ENCODE results near the gene ZSWIM5.
"Not testable (repeated sequence)": the region's sequence is repeated elsewhere in the genome, so short reads cannot be mapped to it uniquely, and the experiment has no call there.

The ZSWIM5 gene

DNA sequence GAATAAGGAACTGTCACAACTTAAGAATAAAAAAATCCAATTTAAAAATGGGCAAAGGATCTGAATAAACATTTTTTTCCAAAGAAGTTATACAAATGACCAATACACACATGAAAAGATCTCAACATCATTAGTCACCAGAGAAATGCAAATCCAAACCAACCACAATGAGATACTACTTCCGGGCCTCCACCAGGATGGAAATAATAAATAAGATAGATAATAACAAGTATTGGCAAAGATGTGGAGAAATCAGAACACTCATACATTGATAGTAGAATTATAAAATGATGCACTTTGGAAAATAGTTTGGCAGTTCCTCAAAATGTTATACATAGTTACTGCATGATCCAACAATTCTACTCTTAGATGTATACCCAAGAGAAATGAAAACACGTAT, 18.7 kb downstream of the ZSWIM5 start:
- H2AFZ ChIP-seq (ENCODE audit: low read depth, low read length), result no peak overlapping the region
- H3K36me3 ChIP-seq (ENCODE audit: insufficient read depth, low read length), result no peaks in the 10 kb centered on the region
- no peaks in the 10 kb centered on the region for H3K9me3 ChIP-seq (ENCODE audit: low read length)
- no peaks in the 10 kb centered on the region for H3K4me1 ChIP-seq (ENCODE audit: insufficient read depth, low read length)
- no peak overlapping the region for H3K4me3 ChIP-seq (ENCODE audit: low read length)
- no peaks in the 10 kb centered on the region for H3K27me3 ChIP-seq (ENCODE audit: insufficient read depth, low read length)

DNA sequence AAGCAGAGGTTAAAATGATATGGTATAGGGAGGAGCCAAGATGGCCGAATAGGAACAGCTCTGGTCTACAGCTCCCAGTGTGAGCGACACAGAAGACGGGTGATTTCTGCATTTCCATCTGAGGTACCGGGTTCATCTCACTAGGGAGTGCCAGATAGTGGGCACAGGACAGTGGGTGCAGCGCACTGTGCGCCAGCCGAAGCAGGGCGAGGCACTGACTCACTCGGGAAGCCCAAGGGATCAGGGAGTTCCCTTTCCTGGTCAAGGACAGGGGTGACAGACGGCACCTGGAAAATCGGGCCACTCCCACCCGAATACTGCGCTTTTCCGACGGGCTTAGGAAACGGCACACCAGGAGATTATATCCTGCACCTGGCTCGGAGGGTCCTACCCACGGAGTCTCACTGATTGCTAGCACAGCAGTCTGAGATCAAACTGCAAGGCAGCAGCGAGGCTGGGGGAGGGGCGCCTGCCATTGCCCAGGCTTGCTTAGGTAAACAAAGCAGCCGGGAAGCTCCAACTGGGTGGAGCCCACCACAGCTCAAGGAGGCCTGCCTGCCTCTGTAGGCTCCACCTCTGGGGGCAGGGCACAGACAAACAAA, 26.4 kb downstream of the ZSWIM5 start:
- not testable (repeated sequence) for H3K36me3 ChIP-seq (ENCODE audit: insufficient read depth, low read length); H3K9me3 ChIP-seq (ENCODE audit: low read length); H3K27me3 ChIP-seq (ENCODE audit: insufficient read depth, low read length); H2AFZ ChIP-seq (ENCODE audit: low read depth, low read length); H3K4me3 ChIP-seq (ENCODE audit: low read length); H3K4me1 ChIP-seq (ENCODE audit: insufficient read depth, low read length)

DNA sequence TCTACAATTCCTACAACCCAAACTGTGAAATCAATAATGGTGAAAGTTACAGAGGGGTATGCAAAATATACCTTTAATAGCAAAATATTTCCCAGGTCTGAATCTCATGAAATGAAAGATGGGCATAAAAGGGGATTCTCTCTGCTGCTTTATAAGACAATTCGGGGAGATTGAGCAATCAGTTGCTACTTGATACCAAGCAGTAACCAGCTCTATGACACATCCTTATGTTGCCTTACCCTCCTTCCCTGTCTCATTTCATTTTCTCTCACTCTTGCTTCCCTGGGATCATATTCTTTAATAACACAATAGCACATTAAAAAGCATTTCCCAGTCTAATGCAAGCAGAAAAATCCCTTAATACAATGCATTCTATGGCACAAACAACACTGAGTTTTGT, 29.0 kb downstream of the ZSWIM5 start:
- no peak overlapping the region for H3K4me3 ChIP-seq (ENCODE audit: low read length)

DNA sequence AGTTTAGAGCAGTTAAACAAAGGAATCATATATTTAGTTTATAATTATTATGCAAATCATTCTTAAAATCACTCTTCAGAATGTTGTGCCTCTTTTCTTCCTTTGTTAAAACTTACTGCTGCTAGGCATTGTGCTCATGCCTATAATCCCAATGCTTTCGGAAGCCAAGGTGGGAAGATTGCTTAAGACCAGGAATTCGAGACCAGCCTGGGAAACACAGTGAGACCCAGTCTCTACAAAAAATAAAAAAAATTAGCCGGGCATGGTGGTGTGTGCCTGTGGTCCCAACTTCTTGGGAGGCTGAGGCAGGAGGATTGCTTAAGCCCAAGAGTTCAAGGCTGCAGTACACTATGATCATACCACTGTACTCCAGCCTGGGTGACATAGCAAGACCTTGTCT, 33.6 kb downstream of the ZSWIM5 start:
- H3K9me3 ChIP-seq (ENCODE audit: low read length), result no peaks in the 10 kb centered on the region
- no peaks in the 10 kb centered on the region for H3K36me3 ChIP-seq (ENCODE audit: insufficient read depth, low read length)
- no peak overlapping the region for H2AFZ ChIP-seq (ENCODE audit: low read depth, low read length)

More for the DNA sequence above, 29.0 kb downstream of the ZSWIM5 start:
- Histone ChIP-seq H3K36me3 (ENCODE audit: insufficient read depth, low read length) (no peaks in the 10 kb centered on the region), H3K27me3 (ENCODE audit: insufficient read depth, low read length) (no peaks in the 10 kb centered on the region), H3K9me3 (ENCODE audit: low read length) (no peaks in the 10 kb centered on the region), H2AFZ (ENCODE audit: low read depth, low read length) (no peak overlapping the region), H3K4me1 (ENCODE audit: insufficient read depth, low read length) (no peaks in the 10 kb centered on the region)

DNA sequence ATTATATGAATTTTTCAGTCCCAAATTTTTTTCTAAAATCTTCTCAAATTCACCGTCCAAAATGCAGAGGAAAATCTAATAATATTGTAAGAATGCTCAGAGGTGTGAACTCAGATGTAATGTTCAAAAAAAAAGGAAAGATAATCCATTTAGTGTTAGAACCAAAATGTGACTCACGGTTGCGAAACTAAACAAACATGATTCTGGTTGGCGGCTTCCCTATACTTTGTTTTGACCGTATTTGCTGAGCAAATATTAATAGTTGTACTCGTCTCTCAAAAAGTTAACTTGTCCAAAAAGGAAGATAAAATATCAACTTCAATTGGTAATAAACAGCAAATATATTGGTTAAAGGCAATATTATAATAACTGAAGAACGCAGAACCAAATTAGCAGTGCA, 34.4 kb downstream of the ZSWIM5 start:
- H2AFZ ChIP-seq (ENCODE audit: low read depth, low read length), result no peak overlapping the region
- H3K27me3 ChIP-seq (ENCODE audit: insufficient read depth, low read length), result no peaks in the 10 kb centered on the region
- H3K4me3 ChIP-seq (ENCODE audit: low read length), result no peak overlapping the region
- no peaks in the 10 kb centered on the region for H3K36me3 ChIP-seq (ENCODE audit: insufficient read depth, low read length)
- no peaks in the 10 kb centered on the region for H3K9me3 ChIP-seq (ENCODE audit: low read length)
- H3K4me1 ChIP-seq (ENCODE audit: insufficient read depth, low read length), result no peaks in the 10 kb centered on the region

More for the DNA sequence above, 33.6 kb downstream of the ZSWIM5 start:
- H3K4me1 ChIP-seq (ENCODE audit: insufficient read depth, low read length), result no peaks in the 10 kb centered on the region
- H3K4me3 ChIP-seq (ENCODE audit: low read length), result no peak overlapping the region
- no peaks in the 10 kb centered on the region for H3K27me3 ChIP-seq (ENCODE audit: insufficient read depth, low read length)

DNA sequence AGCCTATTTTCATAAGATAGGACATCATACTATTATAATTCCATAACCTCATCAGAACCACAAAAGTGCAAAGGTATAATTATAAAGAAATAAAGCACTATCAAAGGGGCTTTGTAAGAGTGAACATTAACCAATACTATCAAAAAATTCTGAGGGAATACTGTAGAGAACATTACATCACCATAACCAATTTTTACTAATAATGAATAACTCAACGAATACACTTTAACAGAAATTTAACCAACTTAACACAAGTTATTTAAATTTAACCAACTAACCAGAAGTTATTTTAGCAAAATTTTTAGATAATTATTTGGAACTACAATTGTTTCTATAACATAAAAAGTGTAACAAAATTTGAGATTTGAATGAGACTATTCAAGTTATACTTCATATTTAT, 34.8 kb downstream of the ZSWIM5 start:
- no peaks in the 10 kb centered on the region for H3K27me3 ChIP-seq (ENCODE audit: insufficient read depth, low read length)
- no peaks in the 10 kb centered on the region for H3K4me1 ChIP-seq (ENCODE audit: insufficient read depth, low read length)
- no peaks in the 10 kb centered on the region for H3K9me3 ChIP-seq (ENCODE audit: low read length)
- no peaks in the 10 kb centered on the region for H3K36me3 ChIP-seq (ENCODE audit: insufficient read depth, low read length)
- H2AFZ ChIP-seq (ENCODE audit: low read depth, low read length), result no peak overlapping the region
- H3K4me3 ChIP-seq (ENCODE audit: low read length), result no peak overlapping the region

DNA sequence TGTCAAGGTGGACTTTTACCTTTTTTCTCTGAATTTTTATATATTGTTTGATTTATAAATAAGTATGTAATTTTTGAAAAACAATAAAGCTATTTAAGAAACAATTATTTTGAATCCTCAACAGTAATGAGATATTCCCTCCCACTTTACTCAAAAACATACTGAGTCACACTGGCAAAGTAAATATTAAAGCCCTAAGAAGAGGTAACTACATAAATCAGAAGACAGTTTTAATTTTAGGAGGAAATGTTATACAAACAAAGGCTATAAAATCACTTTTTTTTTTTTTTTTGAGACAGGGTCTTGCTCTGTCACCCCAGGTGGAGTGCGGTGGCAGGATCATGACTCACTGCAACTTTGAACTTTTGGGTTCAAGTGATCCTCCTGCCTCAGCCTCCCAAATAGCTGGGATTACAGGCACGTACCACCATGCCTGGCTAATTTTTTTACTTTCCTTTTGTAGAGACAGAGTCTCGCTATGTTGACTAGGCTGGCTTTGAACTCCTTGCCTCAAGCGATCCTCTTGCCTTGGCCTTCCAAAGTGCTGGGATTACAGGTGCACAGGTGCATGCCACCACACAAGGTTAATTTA, 36.2 kb downstream of the ZSWIM5 start:
- H3K36me3 ChIP-seq (ENCODE audit: insufficient read depth, low read length), result no peaks in the 10 kb centered on the region
- H3K4me1 ChIP-seq (ENCODE audit: insufficient read depth, low read length), result no peaks in the 10 kb centered on the region

DNA sequence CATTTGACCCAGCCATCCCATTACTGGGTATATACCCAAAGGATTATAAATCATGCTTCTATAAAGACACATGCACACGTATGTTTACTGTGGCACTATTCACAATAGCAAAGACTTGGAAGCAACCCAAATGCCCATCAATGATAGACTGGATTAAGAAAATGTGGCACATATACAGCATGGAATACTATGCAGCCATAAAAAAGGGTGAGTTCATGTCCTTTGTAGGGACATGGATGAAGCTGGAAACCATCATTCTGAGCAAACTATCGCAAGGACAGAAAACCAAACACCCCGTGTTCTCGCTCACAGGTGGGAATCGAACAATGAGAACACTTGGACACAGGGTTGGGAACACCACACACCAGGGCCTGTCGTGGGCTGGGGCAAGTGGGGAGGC, 38.5 kb downstream of the ZSWIM5 start:
- not testable (repeated sequence) for H3K4me3 ChIP-seq (ENCODE audit: low read length); H3K27me3 ChIP-seq (ENCODE audit: insufficient read depth, low read length); H2AFZ ChIP-seq (ENCODE audit: low read depth, low read length); H3K9me3 ChIP-seq (ENCODE audit: low read length); H3K36me3 ChIP-seq (ENCODE audit: insufficient read depth, low read length); H3K4me1 ChIP-seq (ENCODE audit: insufficient read depth, low read length)

More for the DNA sequence above, 36.2 kb downstream of the ZSWIM5 start:
- Histone ChIP-seq H2AFZ (ENCODE audit: low read depth, low read length) (no peak overlapping the region), H3K9me3 (ENCODE audit: low read length) (no peaks in the 10 kb centered on the region), H3K27me3 (ENCODE audit: insufficient read depth, low read length) (no peaks in the 10 kb centered on the region), H3K4me3 (ENCODE audit: low read length) (no peak overlapping the region)

DNA sequence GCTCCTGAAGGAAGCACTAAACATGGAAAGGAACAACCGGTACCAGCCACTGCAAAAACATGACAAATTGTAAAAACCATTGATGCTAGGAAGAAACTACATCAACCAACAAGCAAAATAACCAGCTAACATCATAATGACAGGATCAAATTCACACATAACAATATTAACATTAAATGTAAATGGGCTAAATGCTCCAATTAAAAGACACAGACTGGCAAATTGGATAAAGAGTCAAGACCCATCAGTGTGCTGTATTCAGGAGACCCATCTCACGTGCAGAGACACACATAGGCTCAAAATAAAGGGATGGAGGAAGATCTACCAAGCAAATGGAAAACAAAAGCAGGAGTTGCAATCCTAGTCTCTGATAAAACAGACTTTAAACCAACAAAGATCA, 42.1 kb downstream of the ZSWIM5 start:
- H3K36me3 ChIP-seq (ENCODE audit: insufficient read depth, low read length); H3K4me1 ChIP-seq (ENCODE audit: insufficient read depth, low read length); H3K4me3 ChIP-seq (ENCODE audit: low read length); H3K9me3 ChIP-seq (ENCODE audit: low read length); H2AFZ ChIP-seq (ENCODE audit: low read depth, low read length); H3K27me3 ChIP-seq (ENCODE audit: insufficient read depth, low read length): not testable (repeated sequence)

DNA sequence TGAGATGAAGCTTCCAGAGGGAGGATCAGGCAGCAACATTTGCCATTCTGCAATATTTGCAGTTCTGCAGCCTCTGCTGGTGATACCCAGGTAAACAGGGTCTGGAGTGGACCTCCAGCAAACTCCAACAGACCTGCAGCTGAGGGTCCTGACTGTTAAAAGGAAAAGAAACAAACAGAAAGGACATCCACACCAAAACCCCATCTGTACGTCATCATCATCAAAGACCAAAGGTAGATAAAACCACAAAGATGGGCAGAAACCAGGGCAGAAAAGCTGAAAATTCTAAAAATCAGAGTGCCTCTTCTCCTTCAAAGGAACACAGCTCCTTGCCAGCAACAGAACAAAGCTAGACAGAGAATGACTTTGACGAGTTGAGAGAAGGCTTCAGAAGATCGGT, 43.3 kb downstream of the ZSWIM5 start:
- not testable (repeated sequence) for H3K36me3 ChIP-seq (ENCODE audit: insufficient read depth, low read length); H3K27me3 ChIP-seq (ENCODE audit: insufficient read depth, low read length); H3K4me1 ChIP-seq (ENCODE audit: insufficient read depth, low read length); H3K4me3 ChIP-seq (ENCODE audit: low read length); H2AFZ ChIP-seq (ENCODE audit: low read depth, low read length); H3K9me3 ChIP-seq (ENCODE audit: low read length)

DNA sequence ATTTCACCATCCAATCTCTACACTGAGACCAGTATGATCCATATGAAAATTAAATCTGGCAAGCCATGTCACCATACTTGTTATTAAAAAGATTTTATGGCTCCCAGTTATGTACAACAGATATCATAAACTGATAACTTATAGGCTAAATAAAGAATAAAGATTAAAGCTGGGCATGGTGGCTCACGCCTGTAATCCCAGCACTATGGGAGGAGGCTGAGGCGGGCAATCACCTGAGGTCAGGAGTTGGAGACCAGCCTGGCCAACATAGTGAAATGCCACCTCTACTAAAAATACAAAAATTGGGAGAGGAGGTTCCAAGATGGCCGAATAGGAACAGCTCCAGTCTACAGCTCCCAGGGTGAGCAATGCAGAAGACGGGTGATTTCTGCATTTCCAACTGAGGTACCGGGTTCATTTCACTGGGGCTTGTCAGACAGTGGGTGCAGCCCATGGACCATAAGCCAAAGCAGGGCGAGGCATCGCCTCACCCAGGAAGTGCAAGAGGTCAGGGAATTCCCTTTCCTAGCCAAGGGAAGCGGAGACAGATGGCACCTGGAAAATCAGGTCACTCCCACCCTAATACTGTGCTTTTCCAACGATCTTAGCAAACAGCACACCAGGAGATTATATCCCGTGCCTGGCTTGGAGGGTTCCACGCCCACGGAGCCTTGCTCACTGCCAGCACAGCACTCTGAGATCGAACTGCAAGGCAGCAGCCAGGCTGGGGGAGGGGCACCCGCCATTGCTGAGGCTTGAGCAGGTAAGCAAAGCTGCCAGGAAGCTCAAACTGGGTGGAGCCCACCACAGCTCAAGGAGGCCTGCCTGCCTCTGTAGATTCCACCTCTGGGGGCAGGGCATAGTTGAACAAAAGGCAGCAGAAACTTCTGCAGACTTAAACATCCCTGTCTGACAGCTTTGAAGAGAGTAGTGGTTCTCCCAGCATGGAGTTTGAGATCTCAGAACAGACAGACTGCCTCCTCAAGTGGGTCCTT, 44.1 kb downstream of the ZSWIM5 start:
- not testable (repeated sequence) for H3K4me1 ChIP-seq (ENCODE audit: insufficient read depth, low read length); H3K9me3 ChIP-seq (ENCODE audit: low read length); H3K4me3 ChIP-seq (ENCODE audit: low read length); H2AFZ ChIP-seq (ENCODE audit: low read depth, low read length); H3K36me3 ChIP-seq (ENCODE audit: insufficient read depth, low read length); H3K27me3 ChIP-seq (ENCODE audit: insufficient read depth, low read length)

DNA sequence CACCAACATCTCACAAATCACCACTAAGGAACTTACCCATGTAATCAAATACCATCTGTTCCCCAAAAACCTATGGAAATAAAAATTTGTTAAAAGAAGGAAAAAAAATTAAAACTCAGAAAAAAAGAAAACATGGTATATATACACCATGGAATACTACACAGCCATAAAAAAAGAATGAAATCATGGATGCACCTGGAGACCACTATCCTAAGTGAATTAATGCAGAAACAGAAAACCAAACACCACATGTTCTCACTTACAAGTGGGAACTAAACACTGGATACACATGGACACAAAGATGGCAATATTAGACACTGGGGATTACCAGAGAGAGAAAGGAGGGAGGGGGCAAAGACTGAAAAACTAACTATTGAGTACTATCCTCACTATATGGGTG, 50.4 kb downstream of the ZSWIM5 start:
- Histone ChIP-seq H2AFZ (ENCODE audit: low read depth, low read length) (no peak overlapping the region), H3K4me1 (ENCODE audit: insufficient read depth, low read length) (no peaks in the 10 kb centered on the region), H3K4me3 (ENCODE audit: low read length) (no peak overlapping the region), H3K36me3 (ENCODE audit: insufficient read depth, low read length) (no peaks in the 10 kb centered on the region), H3K9me3 (ENCODE audit: low read length) (no peaks in the 10 kb centered on the region), H3K27me3 (ENCODE audit: insufficient read depth, low read length) (no peaks in the 10 kb centered on the region)

DNA sequence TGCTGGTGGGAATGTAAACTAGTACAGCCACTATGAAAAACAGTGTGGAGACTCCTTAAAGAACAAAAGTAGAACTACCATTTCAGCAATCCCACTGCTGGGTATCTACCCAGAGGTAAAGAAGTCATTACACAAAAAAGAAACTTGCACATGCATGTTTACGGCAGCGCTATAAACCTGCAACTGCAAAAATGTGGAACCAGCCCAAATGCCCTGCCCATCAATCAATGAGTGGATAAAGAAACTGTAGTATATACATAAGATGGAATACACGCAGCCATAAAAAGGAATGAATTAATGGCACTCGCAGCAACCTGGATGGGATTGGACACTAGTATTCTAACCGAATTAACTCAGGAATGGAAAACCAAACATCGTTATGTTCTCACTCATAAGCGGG, 51.0 kb downstream of the ZSWIM5 start:
- H2AFZ ChIP-seq (ENCODE audit: low read depth, low read length), result no peak overlapping the region
- no peaks in the 10 kb centered on the region for H3K36me3 ChIP-seq (ENCODE audit: insufficient read depth, low read length)
- H3K4me1 ChIP-seq (ENCODE audit: insufficient read depth, low read length), result no peaks in the 10 kb centered on the region
- no peaks in the 10 kb centered on the region for H3K27me3 ChIP-seq (ENCODE audit: insufficient read depth, low read length)
- H3K9me3 ChIP-seq (ENCODE audit: low read length), result no peaks in the 10 kb centered on the region
- H3K4me3 ChIP-seq (ENCODE audit: low read length), result no peak overlapping the region

All from neuron (in vitro differentiated cells).